ENCODE results near the gene PMM2. TPM values are rescaled to one million over a fixed set of nuclear protein-coding genes. Genes with fewer than 3 reads are reported as not detected.

PMM2 gene
- total RNA-seq, 1 experiment from 2014 or later = 53.3 TPM

DNA sequence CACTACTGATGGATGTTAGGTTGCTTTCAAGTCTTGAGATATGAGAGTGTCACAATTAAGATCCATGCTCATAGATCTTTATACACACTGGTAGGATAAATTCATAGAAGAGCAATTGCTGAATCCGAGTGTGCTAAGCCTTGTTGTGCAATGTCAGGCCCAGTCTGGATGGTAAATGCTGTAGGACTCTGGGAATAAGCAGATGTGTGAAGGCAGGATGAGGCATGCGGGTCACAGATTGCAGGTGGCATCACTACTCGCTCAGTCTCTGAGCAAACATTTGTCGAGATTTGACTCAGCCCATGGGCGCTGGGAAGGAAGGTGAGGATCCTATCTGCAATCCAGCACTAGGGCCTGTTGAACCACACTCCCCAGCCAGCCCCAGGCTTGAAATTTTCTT is 40.9 kb upstream of the PMM2 start (continued):
- no peak for TF ChIP-seq TCF7L2 (IDR thresholded peaks at IDR 0.05; ENCODE audit: borderline replicate concordance, extremely low read depth, insufficient read depth, insufficient read length)
- TF ChIP-seq, protein P1, sequence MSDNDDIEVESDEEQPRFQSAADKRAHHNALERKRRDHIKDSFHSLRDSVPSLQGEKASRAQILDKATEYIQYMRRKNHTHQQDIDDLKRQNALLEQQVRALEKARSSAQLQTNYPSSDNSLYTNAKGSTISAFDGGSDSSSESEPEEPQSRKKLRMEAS (IDR thresholded peaks at IDR 0.05) = no peak

DNA sequence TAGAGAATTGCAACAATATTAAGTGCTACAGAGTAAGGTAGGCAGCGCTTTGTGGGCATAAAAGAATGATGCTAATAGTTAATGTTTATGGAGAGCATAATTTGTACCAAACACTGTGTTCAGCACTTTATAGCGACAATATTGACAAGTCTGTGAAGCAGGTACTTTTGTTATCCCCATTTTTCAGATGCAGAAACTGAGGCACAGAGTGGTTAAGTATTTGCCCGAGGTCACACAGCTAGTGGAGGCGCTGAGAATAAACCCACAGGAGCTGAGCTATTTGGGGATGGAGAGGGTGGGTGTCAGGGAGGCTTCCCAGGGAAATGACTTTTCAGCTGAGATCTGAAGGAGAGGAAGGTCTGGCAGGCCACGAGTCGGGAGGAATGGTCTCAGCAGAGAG is 39.6 kb upstream of the PMM2 start:
- DNase-seq (ENCODE audit: low read depth, low spot score) = no peak
- H3K4me2 ChIP-seq (ENCODE audit: low read length) = no peak overlapping the region
- no peaks in the 10 kb centered on the region for H3K4me1 ChIP-seq (ENCODE audit: control insufficient read depth in 1 of 2, insufficient read depth in 2 of 2, low read length in 2 of 2)
- no peak overlapping the region for H3K27ac ChIP-seq (ENCODE audit: low read depth, low read length)
- no peak overlapping the region for H3K4me3 ChIP-seq (replicated peaks in 1 of 2; ENCODE audit: low read depth in 1 of 2, low read length in 2 of 2)
- no peak overlapping the region for H3K9ac ChIP-seq (ENCODE audit: low read length)
- BruUV-seq (replicated peaks) = no TSS peak
- H3K27me3 ChIP-seq (ENCODE audit: insufficient read depth, low read length) = no peaks in the 10 kb centered on the region
- no peaks in the 10 kb centered on the region for H3K36me3 ChIP-seq (ENCODE audit: control insufficient read depth in 1 of 2, insufficient read depth in 2 of 2, low read length in 2 of 2)
- RAD21 ChIA-PET (ENCODE audit: low non-redundant PET in 1 of 2, low total read pairs in 2 of 2, uncharacterized antibody in 2 of 2, unreplicated experiment in 2 of 2) = no interaction called here
- no peaks in the 10 kb centered on the region for H3K9me3 ChIP-seq (ENCODE audit: control insufficient read depth in 1 of 2, insufficient read depth in 1 of 2, low read depth in 1 of 2, low read length in 2 of 2)
- H3K79me2 ChIP-seq (ENCODE audit: insufficient read depth, low read length) = no peaks in the 10 kb centered on the region
- POLR2A ChIA-PET = no interaction called here
- CTCF ChIA-PET = no interaction called here
- no peak overlapping the region for H2AFZ ChIP-seq (ENCODE audit: low read depth, low read length, poor library complexity, severe bottlenecking)
- ATAC-seq = no peak
- no peak for TF ChIP-seq ELF1 (IDR thresholded peaks at IDR 0.05; ENCODE audit: borderline replicate concordance, low read depth)
- TF ChIP-seq, protein P1 (IDR thresholded peaks at IDR 0.05) = no peak
- TF ChIP-seq CBX3 (IDR thresholded peaks at IDR 0.05; ENCODE audit: low read depth) = no peak
- TF ChIP-seq CEBPB (IDR thresholded peaks at IDR 0.05; ENCODE audit: low read depth) = no peak
- no peak for TF ChIP-seq EGR1 (IDR thresholded peaks at IDR 0.05; ENCODE audit: low read depth)
- TF ChIP-seq, protein P2, sequence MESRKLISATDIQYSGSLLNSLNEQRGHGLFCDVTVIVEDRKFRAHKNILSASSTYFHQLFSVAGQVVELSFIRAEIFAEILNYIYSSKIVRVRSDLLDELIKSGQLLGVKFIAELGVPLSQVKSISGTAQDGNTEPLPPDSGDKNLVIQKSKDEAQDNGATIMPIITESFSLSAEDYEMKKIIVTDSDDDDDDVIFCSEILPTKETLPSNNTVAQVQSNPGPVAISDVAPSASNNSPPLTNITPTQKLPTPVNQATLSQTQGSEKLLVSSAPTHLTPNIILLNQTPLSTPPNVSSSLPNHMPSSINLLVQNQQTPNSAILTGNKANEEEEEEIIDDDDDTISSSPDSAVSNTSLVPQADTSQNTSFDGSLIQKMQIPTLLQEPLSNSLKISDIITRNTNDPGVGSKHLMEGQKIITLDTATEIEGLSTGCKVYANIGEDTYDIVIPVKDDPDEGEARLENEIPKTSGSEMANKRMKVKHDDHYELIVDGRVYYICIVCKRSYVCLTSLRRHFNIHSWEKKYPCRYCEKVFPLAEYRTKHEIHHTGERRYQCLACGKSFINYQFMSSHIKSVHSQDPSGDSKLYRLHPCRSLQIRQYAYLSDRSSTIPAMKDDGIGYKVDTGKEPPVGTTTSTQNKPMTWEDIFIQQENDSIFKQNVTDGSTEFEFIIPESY (IDR thresholded peaks at IDR 0.05; ENCODE audit: extremely low read depth, insufficient replicate concordance, low read length) = no peak
- TF ChIP-seq EZH2 (IDR thresholded peaks at IDR 0.05) = no peak
- no peak for TF ChIP-seq JUND (IDR thresholded peaks at IDR 0.05)
- no peak for TF ChIP-seq ZFX (IDR thresholded peaks at IDR 0.05)
- no peak for TF ChIP-seq SIN3A (IDR thresholded peaks at IDR 0.05; ENCODE audit: low read depth)
- TF ChIP-seq FOSL1 (IDR thresholded peaks at IDR 0.05; ENCODE audit: low read depth) = no peak
- TF ChIP-seq SRF (IDR thresholded peaks at IDR 0.05; ENCODE audit: low read depth) = no peak
- no peak for TF ChIP-seq YY1 (IDR thresholded peaks at IDR 0.05; ENCODE audit: extremely low read depth, insufficient replicate concordance, low read depth, low read length)
- TF ChIP-seq TCF7L2 (IDR thresholded peaks at IDR 0.05; ENCODE audit: borderline replicate concordance, extremely low read depth, insufficient read depth, insufficient read length) = no peak
- TF ChIP-seq RAD21 (IDR thresholded peaks at IDR 0.05; ENCODE audit: low read depth) = no peak
- intact Hi-C loops (cut with micrococcal nuclease) = no loop called here
- no peaks in the 10 kb centered on the region for H3K9me2 ChIP-seq (ENCODE audit: insufficient read depth)
- H4K20me1 ChIP-seq (ENCODE audit: insufficient read depth) = no peaks in the 10 kb centered on the region

Data from HCT116 (cell line).